Measurements from ENCODE around the gene HSD11B2.
A peak's percentile ranks its signal among the peaks of the same experiment; 100 is the strongest.

The HSD11B2 gene

GRCh38 chr16:67415872-67416793 is 14.8 kb upstream of the HSD11B2 start, which contains the start of gene ZDHHC1:
ZDHHC1 (minus strand) TSS chr16:67416477; CDS start chr16:67407775, 8,702 bp downstream.
- no peak for DNase-seq

GRCh38 chr16:67417333-67418061 is 13.4 kb upstream of the HSD11B2 start:
- no peak for DNase-seq

GRCh38 chr16:67419502-67419901 is 11.4 kb upstream of the HSD11B2 start:
- no peak for DNase-seq

- no peak for DNase-seq
Measured at GRCh38 chr16:67419931-67420330, 11.0 kb upstream of the HSD11B2 start.

- no peak for DNase-seq
Measured at GRCh38 chr16:67421030-67421429, 9.9 kb upstream of the HSD11B2 start.

GRCh38 chr16:67423015-67423414 is 7.9 kb upstream of the HSD11B2 start:
- DNase-seq, result no peak

- no peak for DNase-seq
Measured at GRCh38 chr16:67423611-67424260, 7.2 kb upstream of the HSD11B2 start.

- DNase-seq, result no peak
Measured at GRCh38 chr16:67424261-67424615, 6.7 kb upstream of the HSD11B2 start.

GRCh38 chr16:67425061-67425460 is 5.9 kb upstream of the HSD11B2 start:
- DNase-seq, result no peak

GRCh38 chr16:67425580-67425979 is 5.3 kb upstream of the HSD11B2 start:
- no peak for DNase-seq

- no peak for DNase-seq
Measured at GRCh38 chr16:67426022-67426421, 4.9 kb upstream of the HSD11B2 start.

- no peak for DNase-seq
Measured at GRCh38 chr16:67426950-67427349, 4.0 kb upstream of the HSD11B2 start.

- DNase-seq, result peak; percentile 29
Measured at GRCh38 chr16:67428146-67428731, 2.7 kb upstream of the HSD11B2 start.

GRCh38 chr16:67429053-67429798 is 1.7 kb upstream of the HSD11B2 start:
- no peak for DNase-seq

GRCh38 chr16:67429799-67430503 is 970 bp upstream of the HSD11B2 start:
- DNase-seq, result no peak

- no peak for DNase-seq
Measured at GRCh38 chr16:67430504-67430976, 381 bp upstream of the HSD11B2 start.

GRCh38 chr16:67431775-67432505 is 1.0 kb downstream of the HSD11B2 start:
- no peak for DNase-seq

GRCh38 chr16:67432506-67432890 is 1.6 kb downstream of the HSD11B2 start:
- no peak for DNase-seq

GRCh38 chr16:67433131-67433719 is 2.3 kb downstream of the HSD11B2 start:
- no peak for DNase-seq

- no peak for DNase-seq
Measured at GRCh38 chr16:67435758-67436164, 4.8 kb downstream of the HSD11B2 start.
